Stimulated activated naive B cell treated with anti-CD40 and anti-IgM and Interleukin-4, amounts not matched to agents 10 μg/mL and 1 μg/mL and 100 μg/mL, for 72 hours (primary cell): Measurements from ENCODE around the gene RHOBTB3.

ENCODE experiments used
- ATAC-seq, 2 donors: fragments of 150-1000 bp; cut with Tn5 transposase; replicated peaks; 2 replicates each; pipeline ENCODE4 v1.10.0; 2021; ENCODE audit warnings: moderate library complexity in 1 of 2
- DNase-seq: peaks from one replicate; pipeline ENCODE4 v3.0.0; 2021
- H3K27ac Mint-ChIP-seq: one replicate; pipeline ENCODE4 v1.8.0; 2022; ENCODE audit warnings: mild to moderate bottlenecking, mixed read lengths
- H3K27me3 Mint-ChIP-seq, 2 donors: one replicate each; pipeline ENCODE4 v1.8.0; 2022; ENCODE audit warnings: mixed read lengths in 2 of 2
- H3K36me3 Mint-ChIP-seq, 2 donors: one replicate each; pipeline ENCODE4 v1.8.0; 2022; ENCODE audit warnings: mixed read lengths in 2 of 2, mild to moderate bottlenecking in 1 of 2
- H3K4me1 Mint-ChIP-seq, 2 donors: one replicate each; pipeline ENCODE4 v1.8.0; 2022; ENCODE audit warnings: mixed read lengths in 2 of 2, mild to moderate bottlenecking in 1 of 2
- H3K4me3 Mint-ChIP-seq, 2 donors: one replicate each; pipeline ENCODE4 v1.8.0; 2022; ENCODE audit warnings: mild to moderate bottlenecking in 2 of 2, mixed read lengths in 2 of 2, moderate library complexity in 1 of 2
- H3K9me3 Mint-ChIP-seq, 2 donors: one replicate each; pipeline ENCODE4 v1.8.0; 2022; ENCODE audit warnings: mixed read lengths in 2 of 2, mild to moderate bottlenecking in 1 of 2

The RHOBTB3 gene

GRCh38 chr5:95842854-95843544 is 111.9 kb downstream of the RHOBTB3 start:
- peak overlapping the region; percentile 90 for H3K27ac Mint-ChIP-seq
- H3K4me3 Mint-ChIP-seq: peak overlapping the region; percentile 41 to 61
- peaks cover 25 to 30% of the 10 kb centered on the region in 2 donors for H3K4me1 Mint-ChIP-seq
- DNase-seq: peak; percentile 62
- H3K27me3 Mint-ChIP-seq: no peaks in the 10 kb centered on the region
- no peaks in the 10 kb centered on the region for H3K36me3 Mint-ChIP-seq
- no peaks in the 10 kb centered on the region for H3K9me3 Mint-ChIP-seq
- peak; percentile 88 to 90 for ATAC-seq

GRCh38 chr5:95843733-95844223 is 112.6 kb downstream of the RHOBTB3 start:
- no peak overlapping the region for H3K27ac Mint-ChIP-seq
- ATAC-seq (no peak), DNase-seq (no peak)
- H3K4me3 Mint-ChIP-seq: no peak overlapping the region
- no peaks in the 10 kb centered on the region for H3K9me3 Mint-ChIP-seq
- no peaks in the 10 kb centered on the region for H3K36me3 Mint-ChIP-seq
- peaks cover 25 to 30% of the 10 kb centered on the region in 2 donors for H3K4me1 Mint-ChIP-seq
- no peaks in the 10 kb centered on the region for H3K27me3 Mint-ChIP-seq

- Mint-ChIP-seq H3K9me3 (no peaks in the 10 kb centered on the region), H3K36me3 (no peaks in the 10 kb centered on the region), H3K27me3 (no peaks in the 10 kb centered on the region), H3K4me3 (no peak overlapping the region), H3K27ac (no peak overlapping the region), H3K4me1 (peaks cover 19 to 24% of the 10 kb centered on the region in 2 donors)
- DNase-seq (no peak), ATAC-seq (no peak)
Measured at GRCh38 chr5:95845391-95845790, 114.3 kb downstream of the RHOBTB3 start.
